Vagina (tissue), 2 donors: ENCODE measurements around the gene TLR5. TPM values are rescaled to one million over a fixed set of nuclear protein-coding genes. Genes with fewer than 3 reads are reported as not detected.
A peak's percentile ranks its signal among the peaks of the same experiment; 100 is the strongest.

Source experiments
- DNase-seq, 2 donors: peaks; one replicate each; pipeline ENCODE4 v3.0.0-alpha.2; 2017; ENCODE audit errors: extremely low spot score in 2 of 2
- H3K27ac ChIP-seq: fragments of 200-600 bp; sonication (generic); one replicate; pipeline ENCODE4 v1.5.1; 2019
- H3K27me3 ChIP-seq: fragments of 200-600 bp; sonication (generic); one replicate; pipeline ENCODE4 v1.5.1; 2019
- H3K36me3 ChIP-seq, 2 donors: fragments of 200-600 bp; sonication (generic); one replicate each; pipeline ENCODE4 v1.5.1; 2017 to 2019
- H3K4me1 ChIP-seq: fragments of 200-600 bp; sonication (generic); one replicate; pipeline ENCODE4 v1.5.1; 2019
- H3K4me3 ChIP-seq, 2 donors: fragments of 200-600 bp; sonication (generic); 1 replicate in 1 of 2; 2 replicates in 1 of 2; pipeline ENCODE4 v1.5.1; 2016 to 2019
- H3K9me3 ChIP-seq: fragments of 200-600 bp; sonication (generic); one replicate; pipeline ENCODE4 v1.5.1; 2019
- POLR2A ChIP-seq, 2 donors: fragments of 450-650 bp; IDR thresholded peaks; one replicate each; pipeline ENCODE4 v1.6.1; 2017; ENCODE audit warnings: antibody characterized with exemption in 2 of 2, mild to moderate bottlenecking in 2 of 2, moderate library complexity in 2 of 2
- POLR2AphosphoS5 ChIP-seq, 2 donors: sonication (generic); formaldehyde crosslinking; IDR thresholded peaks; one replicate each; pipeline ENCODE4 v1.9.0; 2017; ENCODE audit warnings: antibody characterized with exemption in 2 of 2, mild to moderate bottlenecking in 2 of 2, low read depth in 1 of 2; ENCODE audit not compliant: insufficient read depth in 1 of 2
- intact Hi-C: fragments of 100-400 bp; cut with DNase I; formaldehyde crosslinking; loops from one replicate; pipeline ENCODE4 v1.15.1; 2023
- total RNA-seq: library from RNA; depleted of rRNA; stranded (reverse); fragments of >200 nt; gene quantifications from one replicate; pipeline ENCODE4 v1.2.3, GENCODE V29; 2016
- TF ChIP-seq, protein P1 (sequence below), 3 experiments: fragments of 450-650 bp in 2 of 3; fragments of 200-600 bp in 1 of 3; sonication (generic) in 1 of 3; IDR thresholded peaks; one replicate each; pipeline ENCODE4 v1.5.1; 2017 to 2019; ENCODE audit warnings: antibody characterized with exemption in 3 of 3, mild to moderate bottlenecking in 2 of 3, moderate library complexity in 2 of 3

Gene TLR5
- total RNA-seq, 1 donor from 2014 or later: 15.2 TPM

DNA sequence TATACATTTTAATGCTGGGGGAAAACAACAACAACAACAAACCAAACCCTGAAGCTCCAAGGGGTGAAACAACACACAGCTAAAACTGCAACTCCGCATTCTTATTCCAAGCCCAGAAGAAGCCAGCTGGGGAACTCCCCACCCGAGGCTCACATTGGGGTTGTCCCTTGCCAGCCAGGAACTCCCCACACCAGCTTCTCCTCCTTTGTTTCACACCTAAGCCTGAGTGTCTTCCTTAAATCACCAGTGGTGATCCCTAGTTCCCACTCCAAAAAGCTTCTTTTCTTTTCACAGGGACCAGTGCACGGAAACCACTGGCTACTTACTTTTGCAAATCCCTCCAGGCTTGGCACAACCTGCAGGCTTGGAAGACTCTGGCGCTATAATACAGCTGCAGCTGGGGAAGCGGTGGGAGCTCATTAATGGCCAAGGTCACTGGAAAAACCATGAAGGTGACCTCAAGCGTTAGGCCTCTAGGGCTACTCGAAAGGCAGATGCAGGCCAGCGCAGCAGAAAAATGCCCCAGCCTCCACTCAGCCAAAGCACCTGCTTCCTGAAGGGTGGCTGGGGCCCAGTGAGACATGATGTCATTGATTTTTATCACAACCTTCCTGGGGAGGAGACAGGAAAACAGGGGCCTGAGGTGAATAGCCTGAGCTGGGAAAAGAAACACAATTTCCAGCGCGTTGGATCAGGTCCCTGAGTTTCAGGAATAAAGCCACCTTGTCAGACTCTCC lies 40.1 kb downstream of the TLR5 start:
- Histone ChIP-seq H3K27ac (no peak overlapping the region), H3K4me3 (peak overlapping the region in 1 of 2 donors; percentile 2), H3K9me3 (no peaks in the 10 kb centered on the region), H3K36me3 (no peaks in the 10 kb centered on the region), H3K27me3 (no peaks in the 10 kb centered on the region), H3K4me1 (no peaks in the 10 kb centered on the region)
- intact Hi-C loops: no loop called here
- DNase-seq: no peak
- peak; percentile 35 to 53 for TF ChIP-seq POLR2AphosphoS5 (IDR thresholded peaks at IDR 0.05; ENCODE audit: insufficient read depth in 1 of 2, low read depth in 1 of 2)
- TF ChIP-seq POLR2A (IDR thresholded peaks at IDR 0.05): no peak

DNA sequence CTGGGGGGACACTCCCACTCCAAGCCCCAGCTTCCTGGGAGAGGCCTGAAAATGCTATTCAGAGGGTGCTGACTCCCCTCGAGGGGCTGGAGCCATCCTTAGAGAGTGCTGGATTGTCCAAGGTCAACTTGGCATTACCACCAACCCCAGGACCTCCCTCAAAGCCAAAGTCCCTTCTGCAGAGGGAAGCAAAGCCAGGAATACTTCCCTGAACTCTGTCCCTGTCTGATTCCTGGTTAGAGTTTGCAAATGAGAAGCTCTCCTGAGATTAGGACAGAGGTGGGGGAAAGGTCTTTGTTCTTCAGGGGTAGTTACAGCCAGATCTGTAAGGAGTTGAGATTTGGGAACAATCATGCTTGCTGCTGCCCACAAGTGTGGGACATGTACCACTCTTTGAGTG lies 45.3 kb downstream of the TLR5 start:
- no peaks in the 10 kb centered on the region for H3K4me1 ChIP-seq
- TF ChIP-seq POLR2AphosphoS5 (IDR thresholded peaks at IDR 0.05; ENCODE audit: insufficient read depth in 1 of 2, low read depth in 1 of 2) (no peak), POLR2A (IDR thresholded peaks at IDR 0.05) (no peak)
- TF ChIP-seq, protein P1, sequence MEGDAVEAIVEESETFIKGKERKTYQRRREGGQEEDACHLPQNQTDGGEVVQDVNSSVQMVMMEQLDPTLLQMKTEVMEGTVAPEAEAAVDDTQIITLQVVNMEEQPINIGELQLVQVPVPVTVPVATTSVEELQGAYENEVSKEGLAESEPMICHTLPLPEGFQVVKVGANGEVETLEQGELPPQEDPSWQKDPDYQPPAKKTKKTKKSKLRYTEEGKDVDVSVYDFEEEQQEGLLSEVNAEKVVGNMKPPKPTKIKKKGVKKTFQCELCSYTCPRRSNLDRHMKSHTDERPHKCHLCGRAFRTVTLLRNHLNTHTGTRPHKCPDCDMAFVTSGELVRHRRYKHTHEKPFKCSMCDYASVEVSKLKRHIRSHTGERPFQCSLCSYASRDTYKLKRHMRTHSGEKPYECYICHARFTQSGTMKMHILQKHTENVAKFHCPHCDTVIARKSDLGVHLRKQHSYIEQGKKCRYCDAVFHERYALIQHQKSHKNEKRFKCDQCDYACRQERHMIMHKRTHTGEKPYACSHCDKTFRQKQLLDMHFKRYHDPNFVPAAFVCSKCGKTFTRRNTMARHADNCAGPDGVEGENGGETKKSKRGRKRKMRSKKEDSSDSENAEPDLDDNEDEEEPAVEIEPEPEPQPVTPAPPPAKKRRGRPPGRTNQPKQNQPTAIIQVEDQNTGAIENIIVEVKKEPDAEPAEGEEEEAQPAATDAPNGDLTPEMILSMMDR (IDR thresholded peaks at IDR 0.05): no peak
- no peaks in the 10 kb centered on the region for H3K36me3 ChIP-seq
- intact Hi-C loops: no loop called here
- H3K9me3 ChIP-seq: no peaks in the 10 kb centered on the region
- no peak overlapping the region for H3K27ac ChIP-seq
- H3K4me3 ChIP-seq: no peak overlapping the region
- H3K27me3 ChIP-seq: no peaks in the 10 kb centered on the region
- DNase-seq: no peak

DNA sequence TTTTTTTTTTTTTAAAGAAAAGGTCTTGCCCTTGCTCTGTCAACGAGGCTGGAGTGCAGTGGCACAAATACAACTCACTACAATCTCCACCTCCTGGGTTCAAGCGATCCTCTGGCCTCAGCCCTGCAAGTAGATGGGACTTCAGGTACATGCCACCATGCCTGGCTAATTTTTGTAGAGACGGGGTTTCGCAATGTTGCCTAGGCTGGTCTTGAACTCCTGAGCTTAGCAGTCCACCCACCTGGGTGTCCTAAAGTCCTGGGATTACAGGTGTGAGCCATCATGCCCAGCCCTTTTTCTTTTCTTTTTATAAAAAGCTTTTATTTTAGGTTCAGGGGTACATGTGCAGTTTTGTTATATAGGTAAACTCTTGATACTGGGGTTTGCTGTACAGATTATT lies 47.2 kb downstream of the TLR5 start:
- H3K27ac ChIP-seq: no peak overlapping the region
- H3K4me3 ChIP-seq: no peak overlapping the region
- no peak for DNase-seq
- H3K36me3 ChIP-seq: no peaks in the 10 kb centered on the region
- TF ChIP-seq POLR2A (IDR thresholded peaks at IDR 0.05) (no peak), POLR2AphosphoS5 (IDR thresholded peaks at IDR 0.05; ENCODE audit: insufficient read depth in 1 of 2, low read depth in 1 of 2) (no peak)
- TF ChIP-seq, protein P1 (IDR thresholded peaks at IDR 0.05): no peak
- H3K27me3 ChIP-seq: no peaks in the 10 kb centered on the region
- no peaks in the 10 kb centered on the region for H3K4me1 ChIP-seq
- intact Hi-C loops: no loop called here
- no peaks in the 10 kb centered on the region for H3K9me3 ChIP-seq

DNA sequence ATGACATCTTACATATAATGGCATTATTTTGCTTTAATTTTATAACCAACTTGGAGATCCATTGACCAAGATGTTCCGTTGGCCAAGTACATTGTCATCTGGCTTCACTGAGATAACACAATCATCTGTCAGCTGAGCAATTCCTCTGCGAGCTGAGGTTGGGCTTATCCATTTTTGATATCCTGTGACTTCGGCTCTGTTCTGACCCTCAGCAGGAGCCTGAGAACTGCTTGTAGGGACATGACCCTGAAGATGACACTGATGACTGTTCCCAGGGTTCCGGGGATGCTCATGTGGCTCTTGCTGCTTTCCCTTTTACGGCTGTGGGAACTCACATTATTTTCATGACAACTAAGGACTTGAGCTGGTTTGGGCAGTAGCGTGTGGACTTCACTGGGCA lies 51.2 kb downstream of the TLR5 start:
- H3K27ac ChIP-seq: no peak overlapping the region
- no peak for DNase-seq
- intact Hi-C loops: no loop called here
- H3K4me1 ChIP-seq: peaks cover 4% of the 10 kb centered on the region
- H3K4me3 ChIP-seq: no peak overlapping the region
- no peaks in the 10 kb centered on the region for H3K36me3 ChIP-seq
- no peaks in the 10 kb centered on the region for H3K9me3 ChIP-seq
- no peaks in the 10 kb centered on the region for H3K27me3 ChIP-seq
- TF ChIP-seq POLR2A (IDR thresholded peaks at IDR 0.05) (no peak), POLR2AphosphoS5 (IDR thresholded peaks at IDR 0.05; ENCODE audit: insufficient read depth in 1 of 2, low read depth in 1 of 2) (no peak)
- TF ChIP-seq, protein P1 (IDR thresholded peaks at IDR 0.05): no peak

DNA sequence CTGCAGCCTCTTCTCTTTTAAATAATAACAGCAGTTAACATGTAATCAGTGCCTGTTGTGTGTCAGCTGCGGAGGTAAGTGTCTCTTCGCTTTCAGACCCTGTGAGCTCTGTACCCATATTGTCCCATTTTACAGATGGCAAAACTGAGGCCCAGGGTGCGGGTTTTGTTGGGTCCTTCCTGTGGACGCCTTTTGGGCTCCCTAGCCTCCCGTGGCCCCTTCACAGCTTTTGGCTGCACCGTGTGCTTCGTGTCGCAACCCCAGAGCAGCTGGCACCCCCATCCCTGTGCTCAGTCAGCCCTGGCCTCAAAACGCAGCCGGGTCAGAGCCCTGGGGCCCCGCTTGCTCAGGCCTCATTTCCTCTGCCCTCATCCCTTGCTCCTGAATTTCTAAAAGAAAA lies 53.8 kb downstream of the TLR5 start:
- DNase-seq: no peak
- Histone ChIP-seq H3K36me3 (no peaks in the 10 kb centered on the region), H3K9me3 (no peaks in the 10 kb centered on the region), H3K27me3 (no peaks in the 10 kb centered on the region), H3K4me1 (peaks cover 10% of the 10 kb centered on the region), H3K27ac (no peak overlapping the region), H3K4me3 (no peak overlapping the region)
- intact Hi-C loops: loop anchor here (5.0 kb wide), 1 partner anchor 1532 kb away; no protein-coding TSS in a partner anchor
- TF ChIP-seq POLR2AphosphoS5 (IDR thresholded peaks at IDR 0.05; ENCODE audit: insufficient read depth in 1 of 2, low read depth in 1 of 2) (no peak), POLR2A (IDR thresholded peaks at IDR 0.05) (no peak)
- TF ChIP-seq, protein P1 (IDR thresholded peaks at IDR 0.05): no peak
